ENCODE data around the gene CAPS2. TPM values are rescaled to one million over a fixed set of nuclear protein-coding genes. Genes with fewer than 3 reads are reported as not detected.
A peak's percentile ranks its signal among the peaks of the same experiment; 100 is the strongest.

The CAPS2 gene
- total RNA-seq, 1 donor from 2014 or later: 9.0 TPM

DNA sequence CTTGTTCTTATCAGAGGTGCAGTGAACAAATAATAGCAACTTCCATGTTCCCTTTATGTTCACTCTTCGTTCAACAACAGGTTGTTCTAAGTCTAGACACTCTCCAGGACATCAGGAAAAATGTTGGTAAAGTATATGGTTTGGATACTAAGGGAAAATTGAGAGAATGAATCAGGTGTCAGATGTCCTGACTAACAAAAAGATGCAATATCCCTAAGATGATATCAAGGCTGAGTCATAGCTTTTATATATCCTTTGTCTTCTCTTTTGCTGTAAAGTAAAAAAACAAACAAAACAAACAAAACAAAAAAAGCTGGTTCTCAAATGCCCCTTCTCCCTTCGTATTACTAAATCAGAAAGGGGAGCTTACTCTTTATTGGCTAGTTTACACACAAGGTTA is 15.4 kb upstream of the CAPS2 start:
- no peak for TF ChIP-seq CTCF (IDR thresholded peaks at IDR 0.05)
- Histone ChIP-seq H3K9me3 (no peaks in the 10 kb centered on the region), H3K36me3 (no peaks in the 10 kb centered on the region), H3K4me1 (no peaks in the 10 kb centered on the region), H3K27me3 (no peaks in the 10 kb centered on the region), H3K27ac (no peak overlapping the region), H3K4me3 (no peak overlapping the region)
- DNase-seq: no peak
- intact Hi-C loops (cut with DNase I): no loop called here
- ATAC-seq: no peak

GRCh38 chr12:75341873-75342272 is 11.7 kb upstream of the CAPS2 start:
- no peak overlapping the region for H3K4me3 ChIP-seq
- ATAC-seq: no peak
- no peak overlapping the region for H3K27ac ChIP-seq
- intact Hi-C loops (cut with DNase I): no loop called here
- no peaks in the 10 kb centered on the region for H3K27me3 ChIP-seq
- DNase-seq: no peak
- TF ChIP-seq CTCF (IDR thresholded peaks at IDR 0.05): no peak
- no peaks in the 10 kb centered on the region for H3K9me3 ChIP-seq
- no peaks in the 10 kb centered on the region for H3K36me3 ChIP-seq
- no peaks in the 10 kb centered on the region for H3K4me1 ChIP-seq

- no peak for DNase-seq
- no peaks in the 10 kb centered on the region for H3K9me3 ChIP-seq
- H3K27ac ChIP-seq: no peak overlapping the region
- TF ChIP-seq CTCF (IDR thresholded peaks at IDR 0.05): no peak
- H3K4me1 ChIP-seq: no peaks in the 10 kb centered on the region
- no peaks in the 10 kb centered on the region for H3K36me3 ChIP-seq
- H3K27me3 ChIP-seq: no peaks in the 10 kb centered on the region
- H3K4me3 ChIP-seq: no peak overlapping the region
- intact Hi-C loops (cut with DNase I): no loop called here
- ATAC-seq: no peak
Observed at GRCh38 chr12:75337905-75338304, 7.8 kb upstream of the CAPS2 start.

DNA sequence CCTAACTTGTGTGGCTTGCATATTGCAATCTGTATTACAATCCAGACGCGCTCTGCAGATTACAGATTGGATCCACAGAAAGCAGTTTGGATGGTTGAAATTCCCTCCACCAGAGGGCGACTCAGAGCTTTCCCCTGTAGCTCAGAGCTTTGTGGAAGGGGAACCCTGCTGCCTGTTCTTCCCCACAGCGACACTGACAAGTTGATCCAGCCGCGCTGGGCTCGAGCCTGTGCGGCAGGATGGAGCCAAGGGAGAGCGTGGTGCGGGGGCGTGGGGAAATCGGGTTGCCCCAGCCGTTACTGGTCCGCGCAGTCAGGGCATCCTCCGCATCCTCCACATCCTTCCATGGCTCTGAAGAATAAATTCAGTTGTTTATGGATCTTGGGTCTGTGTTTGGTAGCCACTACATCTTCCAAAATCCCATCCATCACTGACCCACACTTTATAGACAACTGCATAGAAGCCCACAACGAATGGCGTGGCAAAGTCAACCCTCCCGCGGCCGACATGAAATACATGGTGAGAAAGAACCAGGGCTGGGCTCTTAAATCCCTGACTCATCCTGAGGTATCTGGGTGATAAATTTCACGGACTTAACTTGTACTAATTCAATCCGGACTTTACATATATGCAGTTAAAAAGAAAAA is 4.4 kb upstream of the CAPS2 start, which contains the start of gene GLIPR1L1:
TSS of gene GLIPR1L1 (plus strand) at position 287 of the 647 bp plus-strand sequence. CDS start at position 346, 59 bp downstream.
- Histone ChIP-seq H3K9me3 (no peaks in the 10 kb centered on the region), H3K4me3 (peak within 1 kb of the TSS; percentile 38), H3K27me3 (no peaks in the 10 kb centered on the region), H3K36me3 (no peaks in the 10 kb centered on the region), H3K27ac (no peak within 1 kb of the TSS), H3K4me1 (peaks cover 3% of the 10 kb centered on the region)
- peak; percentile 96 for TF ChIP-seq CTCF (IDR thresholded peaks at IDR 0.05)
- peak; percentile 94 for ATAC-seq
- DNase-seq: peak; percentile 83
- intact Hi-C loops (cut with DNase I): no loop called here

DNA sequence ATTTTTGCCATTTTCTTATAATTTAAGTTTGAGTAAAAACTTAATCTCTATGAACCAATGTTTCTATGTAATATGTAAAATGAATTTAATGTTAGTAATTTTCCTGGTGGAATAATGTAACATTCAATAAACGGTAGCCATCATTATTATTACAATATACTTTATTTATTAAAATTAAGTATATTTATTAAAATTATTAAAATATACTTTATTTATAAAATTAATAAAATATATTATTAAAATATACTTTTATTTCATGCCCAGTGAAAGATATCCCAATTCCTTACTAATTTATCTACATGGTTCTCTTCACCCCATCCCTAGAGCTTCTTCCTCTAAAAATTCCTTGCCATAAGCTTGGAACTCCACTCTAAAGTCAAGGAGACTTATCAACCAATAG is 2.5 kb downstream of the CAPS2 start:
- intact Hi-C loops (cut with DNase I): no loop called here

More for the DNA sequence above, 2.5 kb downstream of the CAPS2 start:
- Histone ChIP-seq H3K4me3 (no peak overlapping the region), H3K4me1 (peaks cover 9% of the 10 kb centered on the region), H3K36me3 (no peaks in the 10 kb centered on the region), H3K9me3 (no peaks in the 10 kb centered on the region), H3K27ac (no peak overlapping the region), H3K27me3 (no peaks in the 10 kb centered on the region)
- no peak for TF ChIP-seq CTCF (IDR thresholded peaks at IDR 0.05)
- no peak for DNase-seq
- ATAC-seq: no peak
